ENCODE results near the gene ZMYND10. TPM values are rescaled to one million over a fixed set of nuclear protein-coding genes. Genes with fewer than 3 reads are reported as not detected.

Gene ZMYND10
- total and polyA plus RNA-seq, 2 donors (not counting 3 experiments of a cell fraction or from before 2014, with no cell fraction given) = 0.25 to 0.38 TPM

- POLR2A ChIA-PET = interaction anchor here (5.1 kb wide), 1 partner anchor 11 kb away, joined by 38 read pairs; no protein-coding TSS in a partner anchor
- H4K20me1 ChIP-seq (replicated peaks; ENCODE audit: control insufficient read depth, extremely low read depth, insufficient read depth, low read length) = no peaks in the 10 kb centered on the region
- peaks cover 34% of the 10 kb centered on the region for H3K79me2 ChIP-seq (ENCODE audit: control insufficient read depth, insufficient read depth, low read length)
- no peak overlapping the region for H3K4me3 ChIP-seq (replicated peaks in 1 of 3; ENCODE audit: insufficient read depth in 1 of 3, low read depth in 1 of 3, low read length in 3 of 3)
- H3K9ac ChIP-seq (replicated peaks; ENCODE audit: extremely low read depth, insufficient read depth, low read length) = peak overlapping the region; percentile 83
- DNase-seq (ENCODE audit: low read depth, low spot score) (peak; percentile 76), FAIRE-seq (no peak)
- BruUV-seq (replicated peaks) = no TSS peak
- peaks cover 2 to 19% of the 10 kb centered on the region in 2 experiments for H3K36me3 ChIP-seq (ENCODE audit: control insufficient read depth in 2 of 2, extremely low read depth in 1 of 2, insufficient read depth in 2 of 2, low read length in 2 of 2)
- H3K4me1 ChIP-seq (ENCODE audit: control insufficient read depth, extremely low read depth, insufficient read depth, low read length) = peaks cover 45% of the 10 kb centered on the region
- no peaks in the 10 kb centered on the region for H3K9me3 ChIP-seq (replicated peaks; ENCODE audit: control insufficient read depth, insufficient read depth, low read length)
- intact Hi-C loops (cut with micrococcal nuclease) (loop anchor here (1.0 to 2.0 kb wide), 3 partner anchors 50 to 129 kb away; no protein-coding TSS in a partner anchor), dilution Hi-C loops (cut with MboI; ENCODE audit: extremely low pct_ligation_motif_present, low sequenced_read_pairs) (no loop called here)
- CTCF ChIA-PET = interaction anchor here (0.6 to 4.3 kb wide), 24 partner anchors 8 to 218 kb away, joined by 3 to 66 read pairs (median 7); partner anchors contain the start of genes CYB561D2, HYAL1, HYAL3 and IFRD2
- no peaks in the 10 kb centered on the region for H3K9me1 ChIP-seq (replicated peaks; ENCODE audit: control insufficient read depth, extremely low read depth, insufficient read depth, low read length)
- H3K27ac ChIP-seq (ENCODE audit: insufficient read depth, low read depth, low read length) = peak overlapping the region; percentile 99
- no peak overlapping the region for H2AFZ ChIP-seq (ENCODE audit: low read depth, low read length)
- peak overlapping the region; percentile 59 for H3K4me2 ChIP-seq (ENCODE audit: insufficient read depth, low read length)
- no peaks in the 10 kb centered on the region for H3K27me3 ChIP-seq (ENCODE audit: control insufficient read depth in 2 of 2, insufficient read depth in 2 of 2, low read length in 2 of 2)
- TF ChIP-seq CTCF (IDR thresholded peaks at IDR 0.05; ENCODE audit: extremely low read depth in 1 of 2, insufficient read depth in 1 of 2, low read depth in 1 of 2, low read length in 2 of 2) (peak; percentile 89 to 91), FOS (IDR thresholded peaks at IDR 0.05; ENCODE audit: borderline replicate concordance, insufficient read depth, low read length) (no peak), POLR2A (IDR thresholded peaks at IDR 0.05; ENCODE audit: low read depth, low read length) (peak; percentile 57)
Observed at GRCh38 chr3:50324351-50325112, 21.0 kb downstream of the ZMYND10 start.

Data from endothelial cell of umbilical vein (primary cell).